Esophagus squamous epithelium (tissue), 4 donors: ENCODE data around the gene SNF8.

Source experiments
- POLR2A ChIP-seq, 4 donors: fragments of 450-650 bp; IDR thresholded peaks; one replicate each; pipeline ENCODE4 v1.6.1; 2017; ENCODE audit warnings: antibody characterized with exemption in 4 of 4, mild to moderate bottlenecking in 4 of 4, moderate library complexity in 3 of 4
- TF ChIP-seq, protein P1 (sequence below), 6 experiments: fragments of 450-650 bp in 4 of 6; fragments of 200-600 bp in 2 of 6; sonication (generic) in 2 of 6; IDR thresholded peaks; one replicate each; pipeline ENCODE4 v1.5.1; 2016 to 2019; ENCODE audit warnings: antibody characterized with exemption in 6 of 6, mild to moderate bottlenecking in 4 of 6, moderate library complexity in 4 of 6

DNA sequence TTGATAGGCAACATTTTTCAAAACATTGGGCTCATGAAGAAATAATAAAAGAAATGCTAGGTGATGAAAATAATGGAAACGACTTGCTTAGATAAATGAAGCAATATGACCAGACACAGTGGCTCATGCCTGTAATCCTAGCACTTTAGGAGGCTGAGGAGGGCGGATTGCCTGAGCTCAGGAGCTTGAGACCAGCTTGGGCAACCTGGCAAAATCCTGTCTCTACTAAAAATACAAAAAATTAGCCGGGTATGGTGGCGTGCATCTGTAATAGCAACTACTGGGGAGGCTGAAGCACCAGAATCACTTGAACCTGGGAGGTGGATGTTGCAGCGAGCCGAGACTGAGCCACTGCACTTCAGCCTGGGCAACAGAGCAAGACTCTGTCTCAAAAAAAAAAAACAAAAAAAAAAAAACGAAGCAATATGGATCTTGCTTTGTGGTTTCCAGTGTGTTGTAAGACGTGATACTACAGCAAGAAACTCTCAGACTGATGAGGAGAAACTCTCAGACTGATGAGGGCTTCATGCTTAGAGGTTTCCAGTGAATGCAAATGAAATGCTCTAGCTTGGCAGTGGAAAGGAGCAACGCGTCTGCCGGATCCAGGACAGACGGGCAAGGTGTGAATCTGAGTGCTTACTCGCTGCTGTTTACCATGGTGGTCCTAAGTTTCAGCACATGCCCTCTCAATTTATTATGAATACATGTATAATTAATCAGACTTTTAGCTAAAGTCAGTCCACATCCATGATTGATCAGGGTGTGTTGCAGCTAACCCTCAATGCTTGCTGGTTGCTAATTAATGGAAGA, 41.0 kb upstream of the SNF8 start:
- TF ChIP-seq, protein P1, sequence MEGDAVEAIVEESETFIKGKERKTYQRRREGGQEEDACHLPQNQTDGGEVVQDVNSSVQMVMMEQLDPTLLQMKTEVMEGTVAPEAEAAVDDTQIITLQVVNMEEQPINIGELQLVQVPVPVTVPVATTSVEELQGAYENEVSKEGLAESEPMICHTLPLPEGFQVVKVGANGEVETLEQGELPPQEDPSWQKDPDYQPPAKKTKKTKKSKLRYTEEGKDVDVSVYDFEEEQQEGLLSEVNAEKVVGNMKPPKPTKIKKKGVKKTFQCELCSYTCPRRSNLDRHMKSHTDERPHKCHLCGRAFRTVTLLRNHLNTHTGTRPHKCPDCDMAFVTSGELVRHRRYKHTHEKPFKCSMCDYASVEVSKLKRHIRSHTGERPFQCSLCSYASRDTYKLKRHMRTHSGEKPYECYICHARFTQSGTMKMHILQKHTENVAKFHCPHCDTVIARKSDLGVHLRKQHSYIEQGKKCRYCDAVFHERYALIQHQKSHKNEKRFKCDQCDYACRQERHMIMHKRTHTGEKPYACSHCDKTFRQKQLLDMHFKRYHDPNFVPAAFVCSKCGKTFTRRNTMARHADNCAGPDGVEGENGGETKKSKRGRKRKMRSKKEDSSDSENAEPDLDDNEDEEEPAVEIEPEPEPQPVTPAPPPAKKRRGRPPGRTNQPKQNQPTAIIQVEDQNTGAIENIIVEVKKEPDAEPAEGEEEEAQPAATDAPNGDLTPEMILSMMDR (IDR thresholded peaks at IDR 0.05): no peak
- no peak for TF ChIP-seq POLR2A (IDR thresholded peaks at IDR 0.05)
